Stimulated activated CD8-positive, alpha-beta memory T cell treated with anti-CD3 and anti-CD28 coated beads, Interleukin-4, amount 100 ng/mL, for 4 hours (primary cell): ENCODE measurements around the gene MAP4K4.
"Not testable (repeated sequence)": the region's sequence is repeated elsewhere in the genome, so short reads cannot be mapped to it uniquely, and the experiment has no call there.

Source experiments
- DNase-seq, 2 donors: peaks; one replicate each; pipeline ENCODE4 v3.0.0-alpha.2; 2020; ENCODE audit warnings: low read depth in 2 of 2, low spot score in 1 of 2

MAP4K4 gene

DNA sequence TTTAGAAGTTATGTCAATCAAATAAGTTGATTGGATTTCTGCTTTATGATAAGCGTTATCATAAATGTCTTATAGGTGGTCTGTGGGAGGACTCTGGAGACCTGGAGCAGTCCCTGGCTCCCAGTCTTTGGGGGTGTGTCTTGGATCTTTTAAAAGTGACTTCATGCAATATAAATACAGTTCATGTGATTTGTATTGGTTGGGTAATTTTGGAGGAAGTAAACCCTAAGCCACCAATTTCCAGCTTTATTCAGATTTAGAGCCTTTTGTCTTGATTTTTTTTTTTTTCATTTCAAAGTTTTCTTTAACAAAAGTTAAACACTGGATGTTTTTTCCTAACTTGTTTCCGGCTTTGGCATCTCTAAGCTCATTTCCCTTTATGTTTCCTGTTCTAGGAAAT lies 68.8 kb downstream of the MAP4K4 start:
- DNase-seq, result no peak

DNA sequence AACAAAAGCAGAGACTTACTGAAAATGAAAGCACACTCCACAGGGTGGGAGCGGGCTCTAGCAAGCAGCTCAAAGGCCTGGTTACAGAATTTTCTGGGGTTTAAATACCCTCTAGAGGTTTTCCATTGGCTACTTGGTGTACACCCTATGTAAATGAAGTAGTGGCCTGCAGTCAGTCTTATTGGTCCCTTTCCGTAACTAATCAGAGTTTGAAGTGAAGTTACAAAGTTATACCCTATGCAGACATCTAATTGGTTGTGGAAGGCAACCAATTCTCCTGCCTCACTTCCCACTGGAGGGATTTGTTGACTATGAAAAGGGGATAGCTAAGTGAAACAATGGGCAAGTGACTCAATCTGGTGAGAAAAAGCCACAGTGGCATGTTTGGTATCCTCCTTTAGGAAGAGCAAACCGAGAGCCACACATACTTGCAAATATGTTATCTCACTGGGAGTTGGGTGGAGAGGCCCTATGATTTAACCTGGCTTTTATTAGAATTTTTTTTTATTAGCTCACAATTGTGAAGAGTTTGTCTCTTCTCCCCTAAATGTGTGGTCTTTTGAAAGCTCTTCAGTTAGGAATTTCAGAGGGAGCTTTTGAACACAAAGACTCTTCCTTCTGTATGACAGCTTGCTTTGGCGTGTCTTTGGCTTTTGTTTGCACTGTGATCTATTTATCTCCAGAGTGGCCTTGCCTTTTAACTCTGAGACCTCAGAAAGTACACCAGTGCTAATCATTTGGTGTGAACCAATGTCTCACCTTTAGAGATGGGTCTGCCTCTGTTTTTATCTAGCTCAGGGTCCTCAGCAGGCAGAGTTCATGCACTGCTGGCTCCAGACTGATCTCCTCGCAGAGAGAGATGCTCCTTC lies 69.6 kb downstream of the MAP4K4 start:
- no peak for DNase-seq

DNA sequence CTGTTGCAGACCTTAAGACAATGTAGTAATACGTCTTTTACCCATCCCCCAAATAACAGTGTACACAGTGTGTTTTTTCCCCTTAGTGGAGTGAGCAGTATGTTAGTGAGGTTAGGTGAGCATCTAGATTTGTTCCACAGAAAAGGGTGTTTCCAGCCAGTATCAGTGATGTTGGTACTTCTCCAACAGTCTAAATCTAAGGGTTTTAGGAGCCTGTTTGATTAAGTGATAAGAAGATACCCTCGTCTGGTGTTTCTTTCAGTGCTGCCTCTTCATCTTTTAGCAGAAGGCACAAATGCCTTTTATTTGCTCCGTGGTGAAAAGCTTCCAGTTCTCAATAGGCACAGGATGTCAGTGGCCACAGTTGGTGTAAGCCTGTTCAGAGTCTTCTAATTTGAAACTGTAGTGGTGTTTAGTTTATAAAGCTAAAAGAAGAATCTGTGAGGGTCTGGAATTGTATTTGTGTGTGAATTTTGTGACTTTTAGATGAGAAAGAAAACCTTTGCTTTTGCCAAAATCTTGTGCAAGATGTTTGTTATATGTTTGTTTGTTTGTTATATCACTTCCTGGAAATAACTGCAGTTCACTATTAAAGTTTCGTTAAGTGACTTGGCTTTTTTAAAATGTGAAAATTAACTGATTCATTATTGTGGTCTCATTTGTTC lies 71.2 kb downstream of the MAP4K4 start:
- no peak for DNase-seq

- DNase-seq, result not testable (repeated sequence)
These were observed 72.2 kb downstream of the MAP4K4 start for GRCh38 chr2:101769726-101770125.

DNA sequence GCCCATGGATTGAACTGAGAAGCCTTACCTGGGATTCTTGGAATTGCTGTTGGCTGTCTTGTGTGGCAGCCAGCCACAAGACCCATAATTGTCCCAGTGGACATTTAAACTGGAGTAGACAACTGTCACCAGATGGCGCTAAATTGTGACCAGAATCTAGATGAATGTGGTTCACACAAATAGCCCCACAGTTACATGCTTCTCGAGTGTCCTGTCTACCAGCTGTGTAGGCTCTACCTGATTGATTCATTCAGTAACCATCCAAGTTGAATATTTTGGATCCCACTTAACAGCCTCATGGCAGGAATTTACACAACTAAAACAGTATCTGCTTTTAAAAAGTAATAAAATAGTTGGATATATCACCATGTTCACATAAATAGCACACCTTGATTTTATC lies 73.2 kb downstream of the MAP4K4 start:
- DNase-seq, result no peak

DNA sequence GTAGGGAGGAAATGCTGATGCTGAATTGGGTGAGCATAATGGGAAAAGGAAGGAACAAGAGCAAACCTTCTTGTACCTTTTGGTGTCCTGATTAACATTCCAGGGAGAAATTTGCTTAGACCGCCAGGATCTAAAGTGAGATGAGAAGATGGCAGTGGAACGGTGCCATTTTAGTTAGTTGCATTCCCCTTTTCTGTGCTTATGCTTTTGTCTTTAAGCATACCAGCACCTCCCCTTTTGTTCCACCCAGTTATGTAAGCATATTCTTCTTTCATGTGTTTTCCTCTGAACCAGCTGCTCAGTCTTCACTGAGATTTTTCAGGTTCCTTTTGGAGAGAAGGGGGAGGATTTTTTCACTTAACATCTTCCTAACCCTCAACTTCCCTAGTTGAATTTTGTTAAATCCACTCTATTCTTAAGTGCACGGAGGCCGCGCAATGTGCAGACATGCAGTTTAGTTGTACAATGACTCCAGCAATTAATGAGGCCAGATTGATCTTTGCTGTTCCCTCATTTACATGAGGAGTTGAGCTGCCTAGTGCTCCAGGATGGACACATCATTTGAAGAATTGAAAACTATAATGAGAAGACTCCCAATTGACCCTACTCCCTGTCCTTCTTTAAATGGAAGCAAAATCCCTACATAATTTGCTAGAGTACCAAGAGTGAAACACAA lies 73.9 kb downstream of the MAP4K4 start:
- no peak for DNase-seq

- DNase-seq, result no peak
These were observed 74.4 kb downstream of the MAP4K4 start for GRCh38 chr2:101771910-101772321.

DNA sequence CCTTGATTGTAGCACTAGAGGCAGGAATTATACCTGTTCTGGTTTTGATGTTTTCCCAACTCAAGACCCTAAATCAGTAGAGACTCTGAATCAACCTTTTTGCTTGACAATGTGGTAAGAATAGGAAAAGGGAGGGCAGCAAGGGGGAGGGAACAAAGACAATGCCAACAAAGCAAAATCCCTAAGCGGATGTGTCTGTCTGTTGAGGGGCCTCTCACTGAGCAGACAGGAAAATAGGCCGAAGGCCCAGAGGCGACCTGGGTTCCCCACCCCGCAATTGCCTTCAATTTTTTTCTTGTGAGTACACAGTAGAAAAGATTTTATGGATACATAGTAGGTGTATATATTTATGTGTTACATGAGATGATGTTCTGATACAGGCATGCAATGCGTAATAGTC lies 75.6 kb downstream of the MAP4K4 start:
- no peak for DNase-seq

GRCh38 chr2:101773961-101774360 lies 76.5 kb downstream of the MAP4K4 start:
- not testable (repeated sequence) for DNase-seq

- no peak for DNase-seq
These were observed 77.6 kb downstream of the MAP4K4 start for GRCh38 chr2:101775092-101775491.

GRCh38 chr2:101775636-101776035 lies 78.1 kb downstream of the MAP4K4 start:
- DNase-seq, result no peak

DNA sequence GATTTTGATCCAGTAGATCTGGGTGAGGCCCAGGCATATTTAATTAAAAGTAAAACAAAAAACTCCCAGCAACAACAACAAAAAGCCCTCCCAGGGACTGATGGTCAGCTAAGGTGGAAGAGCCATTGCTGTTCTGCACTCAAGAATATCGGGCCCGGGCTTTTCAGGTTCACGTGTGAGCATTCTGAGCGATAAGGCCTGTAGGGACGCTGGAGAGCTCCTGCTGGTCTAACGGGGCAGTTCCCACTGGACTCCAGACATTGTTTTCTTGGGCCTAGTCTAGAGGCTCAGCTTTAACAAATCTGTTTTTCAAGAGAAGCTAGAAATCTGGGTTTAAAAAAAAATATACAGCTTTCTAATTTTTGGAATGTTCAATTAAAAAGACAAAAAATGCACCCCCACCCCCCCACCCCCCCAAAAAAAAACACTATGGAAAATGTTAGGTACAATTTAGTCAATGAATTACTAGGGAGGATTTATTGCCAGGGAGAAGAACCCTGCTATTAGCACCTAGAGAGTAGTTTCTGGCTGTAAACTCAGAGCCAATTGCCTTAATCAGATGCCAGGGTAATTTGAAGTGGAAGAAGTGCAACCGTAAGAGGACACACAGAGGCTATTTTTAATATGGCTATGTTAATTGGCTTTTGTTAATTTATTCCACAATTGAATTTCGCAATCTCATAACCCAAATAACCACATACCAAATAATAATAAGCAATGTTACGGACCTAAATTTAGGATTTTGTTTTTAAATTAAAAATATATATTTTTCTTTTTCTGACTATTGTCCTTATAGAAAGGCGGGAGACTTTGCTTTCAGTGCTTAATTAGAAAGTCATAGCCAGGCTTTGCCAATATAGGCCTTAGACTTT lies 78.9 kb downstream of the MAP4K4 start:
- no peak for DNase-seq

- DNase-seq, result no peak
These were observed 79.8 kb downstream of the MAP4K4 start for GRCh38 chr2:101777337-101777736.

DNA sequence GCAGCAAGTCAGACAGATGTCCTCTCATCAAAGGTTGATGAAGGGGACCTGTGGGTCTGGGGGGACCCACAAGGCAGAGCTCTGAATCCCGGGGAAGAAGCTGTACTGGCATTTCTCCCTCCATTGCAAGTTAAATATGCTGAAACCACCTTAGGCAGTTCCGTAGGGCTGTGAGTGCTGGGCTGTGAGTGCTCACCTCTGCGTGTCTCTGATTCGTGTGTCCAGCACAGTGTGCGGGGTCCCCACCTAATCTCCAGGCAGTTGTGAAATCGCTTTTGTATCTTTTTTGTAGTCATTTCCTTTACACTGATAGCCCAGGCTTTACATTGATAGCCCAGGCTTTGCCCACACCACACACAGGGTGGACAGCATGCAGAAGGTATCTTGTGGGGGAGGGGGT lies 80.6 kb downstream of the MAP4K4 start:
- no peak for DNase-seq

DNA sequence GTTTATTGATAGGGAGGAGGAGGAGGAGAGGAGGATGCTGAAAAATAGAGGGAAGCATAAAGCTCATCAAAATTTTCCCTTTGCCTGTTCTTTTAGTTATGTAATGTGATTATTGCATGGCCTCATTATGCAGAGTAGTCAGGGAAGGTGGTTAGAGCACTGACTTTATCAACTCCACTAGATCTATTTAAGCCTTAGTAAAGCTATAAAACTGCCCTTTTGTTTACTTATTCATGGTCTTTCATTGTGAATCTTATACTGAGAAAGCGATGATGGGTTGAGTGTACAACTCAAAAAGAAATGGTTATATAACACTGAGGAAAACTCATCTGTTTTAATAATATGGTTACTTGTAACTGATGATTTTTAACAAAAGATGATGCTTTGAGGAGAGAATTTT lies 81.7 kb downstream of the MAP4K4 start:
- DNase-seq, result no peak

DNA sequence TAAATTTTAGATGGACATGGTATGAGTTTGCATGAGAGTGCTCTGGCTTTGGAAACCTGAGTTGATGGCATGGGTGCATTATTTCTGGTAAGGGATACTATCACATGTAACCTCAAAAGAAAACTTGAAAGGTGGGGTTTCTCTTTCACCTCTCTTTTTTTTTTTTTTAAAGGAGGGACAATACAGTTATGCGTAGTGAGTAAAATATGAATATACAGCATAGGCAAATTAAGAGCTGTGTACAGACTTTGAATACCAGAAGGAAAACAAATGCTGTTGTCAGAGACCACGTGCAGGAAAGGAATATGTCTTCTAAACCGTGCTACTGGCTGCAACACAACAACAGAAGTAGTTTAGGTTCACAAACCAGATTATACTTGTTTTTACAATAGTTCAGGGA lies 82.1 kb downstream of the MAP4K4 start:
- DNase-seq, result no peak

DNA sequence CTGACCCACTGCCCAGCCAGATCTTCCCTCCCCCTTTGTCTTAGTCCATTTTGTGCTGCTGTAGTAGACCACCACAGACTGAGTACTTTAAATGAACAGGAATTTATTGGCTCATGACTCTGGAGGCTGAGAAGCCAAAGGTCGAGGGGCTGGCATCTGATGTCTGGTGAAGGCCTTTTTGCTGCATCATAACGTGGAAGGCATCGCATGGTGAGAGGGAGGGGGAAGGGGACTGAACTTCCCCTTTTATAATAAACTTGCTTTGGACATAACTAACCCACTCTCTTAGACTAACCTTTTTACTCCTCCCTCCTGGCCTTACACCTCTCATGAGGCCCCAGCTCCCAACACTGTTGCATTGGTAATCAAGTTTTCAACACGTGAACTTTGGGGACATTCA lies 83.8 kb downstream of the MAP4K4 start:
- no peak for DNase-seq

GRCh38 chr2:101781791-101782426 lies 84.4 kb downstream of the MAP4K4 start:
- DNase-seq, result no peak

GRCh38 chr2:101782427-101782792 lies 84.9 kb downstream of the MAP4K4 start:
- DNase-seq, result no peak

DNA sequence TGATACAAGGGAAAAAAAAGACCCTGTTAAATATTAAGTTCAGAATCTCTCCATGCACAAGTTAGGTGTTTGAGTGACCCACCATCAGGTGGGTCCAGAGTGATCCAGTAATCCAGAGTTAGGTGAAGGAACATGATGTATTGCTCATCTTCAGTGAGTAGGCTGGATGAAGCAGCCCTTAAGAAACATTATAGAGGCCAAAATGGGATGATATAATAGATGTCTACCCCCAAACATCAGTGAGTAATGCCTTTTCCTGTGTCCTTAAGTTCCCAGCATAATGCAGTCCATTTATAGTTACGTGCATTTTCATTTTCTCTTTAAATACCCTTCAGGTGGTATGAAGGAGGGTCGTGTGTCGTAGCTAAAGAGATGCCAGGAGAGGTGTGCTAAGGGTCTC lies 89.6 kb downstream of the MAP4K4 start:
- DNase-seq, result no peak

DNA sequence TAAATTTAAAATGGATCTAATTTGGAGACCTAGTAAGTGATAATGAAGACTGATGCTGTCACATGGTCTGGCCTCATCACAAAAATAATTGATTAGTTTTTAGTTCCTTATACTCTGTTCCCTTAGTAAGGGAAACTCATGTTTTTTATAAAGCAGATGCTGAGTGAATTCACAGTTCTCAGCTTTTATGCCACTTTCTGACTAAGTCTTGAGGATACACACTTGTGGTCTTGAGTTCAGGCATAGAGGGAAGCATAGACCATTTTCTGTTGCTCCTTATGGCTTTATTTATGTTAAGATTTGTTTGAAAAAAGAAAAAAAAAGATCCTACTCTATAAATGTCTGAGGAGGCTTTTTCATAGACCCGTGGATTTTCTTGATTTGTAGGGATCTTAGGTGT lies 91.1 kb downstream of the MAP4K4 start:
- no peak for DNase-seq
